NCI-H446 (cell line): Measurements from ENCODE around the gene NIBAN1.
"Not testable (repeated sequence)": the region's sequence is repeated elsewhere in the genome, so short reads cannot be mapped to it uniquely, and the experiment has no call there.

Experiments used
- DNase-seq, 2 experiments: peaks; one replicate each; lab custom pipeline; 2025; lab: John Stamatoyannopoulos, UW

The NIBAN1 gene

GRCh38 chr1:184974056-184974836, at the start of gene NIBAN1:
Gene NIBAN1 (minus strand): TSS chr1:184974508. CDS start chr1:184974356, 152 bp downstream.
- peak; percentile 43 to 75 for DNase-seq

GRCh38 chr1:185017966-185018365, 43.7 kb upstream of the NIBAN1 start:
- no peak for DNase-seq

- DNase-seq: no peak
Observed at GRCh38 chr1:185017338-185017737, 43.0 kb upstream of the NIBAN1 start.

- DNase-seq: no peak
Observed at GRCh38 chr1:185016880-185017279, 42.6 kb upstream of the NIBAN1 start.

DNA sequence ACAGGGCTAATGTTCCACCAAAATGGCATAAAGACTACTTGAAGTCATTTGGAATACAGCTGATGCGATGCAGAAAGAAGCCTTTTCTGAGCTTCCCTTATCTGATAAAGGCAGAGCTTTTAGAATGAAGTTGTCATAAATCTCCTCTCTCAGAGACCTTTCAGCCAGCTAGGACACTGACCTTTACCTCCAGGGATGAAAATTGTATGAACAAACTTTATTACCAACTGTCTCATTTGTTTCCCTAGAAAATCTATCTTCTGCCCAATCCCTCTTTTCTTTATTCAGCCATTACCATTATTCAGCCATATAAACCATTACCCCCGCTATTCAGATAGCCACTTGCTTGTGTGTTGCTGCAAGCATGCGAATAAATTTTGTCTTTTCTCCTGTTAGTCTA, 41.3 kb upstream of the NIBAN1 start:
- DNase-seq: no peak

DNA sequence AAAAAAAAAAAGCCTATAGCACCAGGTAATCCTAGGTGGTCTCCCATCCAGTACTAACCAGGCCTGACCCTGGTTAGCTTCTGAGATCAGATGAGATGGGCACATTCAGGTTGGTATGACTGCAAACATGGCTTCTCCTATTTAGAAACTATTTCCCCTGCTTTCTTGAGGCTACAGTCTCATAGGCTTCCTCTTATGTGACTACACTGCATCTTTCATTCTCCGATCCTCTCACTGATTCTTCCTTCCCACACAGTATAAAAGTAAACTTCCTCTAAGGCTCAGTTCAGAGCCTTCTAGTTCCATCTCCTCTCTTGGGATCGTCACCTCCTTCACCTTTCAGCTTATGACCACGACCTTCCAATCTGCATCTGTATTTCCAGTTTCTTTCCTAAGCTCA, 40.6 kb upstream of the NIBAN1 start:
- DNase-seq: no peak

DNA sequence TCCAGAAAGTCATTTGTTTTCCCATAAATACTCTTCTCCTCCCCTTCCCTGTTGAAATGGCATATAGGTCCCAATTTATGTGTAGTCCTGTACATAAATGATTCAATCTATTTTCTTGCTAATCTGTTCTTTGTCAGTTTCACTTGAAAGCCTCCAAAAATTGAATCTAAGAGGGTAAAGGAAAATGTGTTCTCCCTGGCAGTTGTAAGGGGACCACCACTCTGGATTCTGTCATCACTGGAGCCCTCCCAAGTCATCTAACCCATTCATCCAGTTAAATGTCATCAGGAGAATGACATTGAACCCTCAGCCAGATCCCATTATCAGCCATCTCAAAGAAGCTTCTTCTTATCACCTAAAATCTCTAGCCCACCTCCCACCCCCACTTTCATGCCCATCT, 36.1 kb upstream of the NIBAN1 start:
- DNase-seq: no peak

DNA sequence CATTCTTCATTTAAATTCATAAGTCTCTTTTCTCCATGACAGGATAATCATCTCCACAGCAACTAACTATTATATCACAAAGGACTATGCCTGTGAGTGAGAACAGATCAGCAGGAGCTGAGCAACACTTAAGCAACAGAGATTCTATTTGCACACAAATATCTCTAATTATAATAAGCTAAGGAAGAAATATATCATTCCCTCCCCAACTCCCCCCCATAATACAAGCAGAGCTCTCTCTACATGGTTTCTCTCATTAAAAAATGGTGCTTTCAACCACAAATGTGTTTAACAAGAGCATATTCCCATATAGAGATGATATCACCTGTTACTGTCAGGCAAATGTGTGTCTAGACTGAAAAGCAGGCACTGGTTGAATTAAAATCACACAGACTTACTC, 34.5 kb upstream of the NIBAN1 start:
- DNase-seq: no peak

- not testable (repeated sequence) for DNase-seq
Observed at GRCh38 chr1:185001312-185001880, 27.1 kb upstream of the NIBAN1 start.

- DNase-seq: not testable (repeated sequence)
Observed at GRCh38 chr1:184999974-185000373, 25.7 kb upstream of the NIBAN1 start.

- DNase-seq: no peak
Observed at GRCh38 chr1:184994301-184994700, 20.0 kb upstream of the NIBAN1 start.

DNA sequence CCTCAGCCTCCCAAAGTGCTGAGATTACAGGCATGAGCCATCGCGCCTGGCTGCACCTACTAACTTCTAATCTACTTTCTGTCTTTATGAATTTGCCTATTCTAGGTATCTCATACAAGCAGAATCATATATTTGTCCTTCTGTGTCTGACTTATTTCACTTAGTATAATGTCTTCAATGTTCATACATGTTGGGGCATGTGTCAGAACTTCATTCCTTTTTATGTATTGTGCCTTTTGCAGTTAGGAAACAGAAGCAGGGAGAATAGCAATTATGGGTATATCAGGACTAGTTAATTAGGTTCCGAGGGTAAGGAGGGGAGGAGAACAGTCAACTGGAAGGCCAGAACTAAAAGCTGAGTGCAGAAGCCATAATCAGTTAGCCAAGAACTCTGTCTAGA, 18.0 kb upstream of the NIBAN1 start:
- DNase-seq: no peak

DNA sequence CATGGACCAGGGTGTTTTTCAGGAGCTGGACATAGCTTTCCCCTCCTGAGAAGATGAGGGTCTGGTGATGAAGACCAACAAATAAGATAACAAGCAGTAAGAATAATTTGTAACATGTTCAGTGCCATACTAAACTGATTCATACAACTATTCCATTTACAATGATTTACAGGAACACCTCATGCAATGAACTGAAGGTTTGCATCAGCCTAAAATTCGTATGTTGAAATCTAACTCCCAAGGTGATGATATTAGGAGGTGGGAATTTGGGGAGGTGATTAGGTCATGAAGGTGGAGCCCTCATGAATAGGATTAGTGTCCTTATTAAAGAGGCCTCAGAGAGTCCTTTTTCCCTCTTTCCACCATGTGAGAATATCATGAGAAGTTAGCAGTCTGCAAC, 15.9 kb upstream of the NIBAN1 start:
- DNase-seq: no peak

DNA sequence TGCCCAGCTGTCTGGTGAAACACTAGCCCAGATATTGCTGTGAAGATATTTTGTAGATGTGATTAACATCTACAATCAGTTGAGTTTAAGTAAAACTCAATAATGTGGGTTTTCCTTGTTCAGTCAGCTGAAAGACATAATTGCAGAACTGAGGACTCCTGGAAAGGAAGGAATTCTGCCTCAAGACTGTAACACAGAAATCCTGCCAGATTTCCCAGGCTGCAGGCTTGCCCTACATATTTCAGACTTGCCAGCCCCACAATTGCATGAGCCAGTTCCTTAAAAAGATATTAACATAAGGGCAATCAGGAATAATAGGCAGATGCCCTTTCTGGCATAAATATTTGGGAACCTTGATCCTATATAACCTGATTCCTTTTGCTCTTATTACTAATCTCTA, 14.2 kb upstream of the NIBAN1 start:
- DNase-seq: peak in 1 of 2 experiments; percentile 39

DNA sequence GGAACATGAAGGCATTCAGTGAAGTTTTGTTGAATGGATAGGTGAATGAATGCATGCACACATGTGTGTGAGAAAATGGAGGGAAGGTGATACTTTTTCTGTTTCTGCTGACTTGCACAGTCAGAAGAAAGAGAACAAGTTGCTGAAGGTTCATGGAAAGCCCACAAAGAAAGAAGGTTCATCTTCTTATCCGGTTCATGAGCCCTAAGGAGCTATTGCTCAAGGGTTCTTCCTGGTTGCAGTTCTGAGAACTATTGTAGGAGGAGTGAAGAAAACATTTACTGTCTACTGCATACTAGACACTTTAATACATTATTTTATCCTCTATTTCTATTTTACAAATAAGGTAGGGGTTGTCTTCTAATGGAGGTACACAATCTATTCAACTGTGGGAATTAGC, 13.4 kb upstream of the NIBAN1 start:
- no peak for DNase-seq

DNA sequence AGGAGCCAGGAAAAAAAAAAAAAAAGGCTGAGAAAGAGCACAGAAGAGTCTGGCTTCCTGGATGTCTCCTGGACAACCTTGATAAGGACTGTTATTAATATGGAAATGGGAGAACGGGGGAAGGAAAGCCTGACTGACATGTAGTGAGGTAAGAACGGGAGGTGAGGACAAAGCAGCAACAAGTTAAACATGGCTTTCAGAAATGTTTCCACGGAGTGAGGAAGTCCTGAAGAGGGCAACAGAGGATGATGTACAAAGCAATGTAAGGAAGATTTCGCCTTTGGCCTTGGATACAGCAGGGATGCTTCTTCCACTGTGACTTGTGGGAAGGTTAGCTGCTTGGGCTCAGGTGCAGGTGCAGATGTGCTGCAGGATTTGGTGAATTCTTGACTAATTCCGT, 11.9 kb upstream of the NIBAN1 start:
- DNase-seq: peak in 1 of 2 experiments; percentile 11

- peak; percentile 68 to 84 for DNase-seq
Observed at GRCh38 chr1:184982002-184982954, 8.0 kb upstream of the NIBAN1 start.

GRCh38 chr1:184980726-184981125, 6.4 kb upstream of the NIBAN1 start:
- DNase-seq: no peak

DNA sequence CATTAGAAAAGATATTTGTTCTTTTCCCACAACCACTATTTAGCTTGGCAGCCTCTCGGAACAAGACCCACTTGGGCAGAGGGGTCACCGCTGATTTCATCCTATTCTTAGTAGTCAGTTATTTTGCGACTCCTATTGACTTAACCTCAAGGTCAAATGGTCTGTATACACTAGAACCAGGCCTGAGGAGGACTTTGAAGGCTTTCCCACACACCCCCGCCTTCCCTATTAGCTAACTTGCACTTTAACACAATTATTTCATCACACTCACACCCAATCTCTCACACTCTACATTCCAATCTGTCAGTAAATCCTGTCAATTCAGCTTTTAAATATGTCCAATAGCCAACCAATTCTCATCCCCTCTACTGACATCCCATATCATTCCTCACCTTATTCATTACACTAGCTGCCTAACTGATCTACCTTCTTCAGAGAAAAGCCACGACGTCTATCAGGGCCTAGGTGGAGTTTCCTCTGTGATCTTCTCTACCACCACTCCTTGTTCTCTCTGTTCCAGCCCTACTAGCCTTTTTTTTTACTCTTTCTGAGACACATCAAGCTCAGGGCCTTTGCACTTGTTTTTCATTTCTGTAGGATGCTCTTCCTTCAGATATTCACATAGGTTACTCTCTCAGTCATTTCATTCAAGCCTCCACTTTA, 1.0 kb upstream of the NIBAN1 start:
- no peak for DNase-seq

GRCh38 chr1:184974837-184975115, 468 bp upstream of the NIBAN1 start:
- no peak for DNase-seq

DNA sequence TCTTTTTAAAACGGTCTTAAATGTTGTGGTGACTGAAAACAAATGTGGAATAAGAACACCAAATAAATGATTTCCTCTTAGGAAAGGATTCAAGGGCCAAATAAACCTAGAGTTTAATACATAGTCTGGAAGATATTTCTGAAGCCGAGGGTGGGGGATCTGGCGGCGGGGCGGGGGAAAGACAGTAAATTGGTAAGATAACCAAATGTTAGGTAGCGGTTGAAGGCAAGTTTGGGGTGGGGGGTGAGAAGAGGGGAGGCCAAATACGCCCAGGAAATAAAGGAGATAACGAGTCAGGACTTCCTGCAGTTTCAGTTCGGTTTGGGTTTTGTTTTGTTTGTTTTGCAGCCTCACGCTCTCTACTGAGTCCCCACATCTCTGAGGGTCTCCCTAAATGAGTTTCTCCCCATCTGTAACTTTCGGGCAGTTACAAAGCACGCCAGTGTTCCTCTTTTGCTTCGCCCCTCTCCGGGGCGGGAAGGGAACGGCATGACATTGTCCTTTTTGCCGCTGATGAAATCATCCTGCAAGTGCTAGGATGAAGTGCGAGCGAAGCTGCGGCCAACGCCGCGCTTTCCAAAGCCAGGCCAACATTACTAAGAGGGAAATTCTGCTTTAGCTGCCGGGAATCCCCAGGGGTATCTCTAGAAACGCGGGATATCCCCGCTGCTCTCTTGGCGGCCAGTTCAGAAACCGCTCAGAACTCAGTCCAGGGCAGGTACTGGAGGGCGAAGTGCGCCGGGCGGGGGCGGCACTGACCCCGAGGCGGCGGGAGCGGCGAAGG, 844 bp downstream of the NIBAN1 start:
- DNase-seq: peak; percentile 20 to 43
